Endothelial cell of umbilical vein (primary cell): ENCODE data around the gene NPY1R. TPM values are rescaled to one million over a fixed set of nuclear protein-coding genes. Genes with fewer than 3 reads are reported as not detected.

Source experiments
- BruUV-seq: library from RNA; stranded (reverse); fragments of 400-500 nt; replicated peaks from 2 replicates; lab custom pipeline; 2021; lab: Mats Ljungman, UMichigan
- CTCF ChIA-PET: fragments of 300-600, 350-600 bp; sonication (Branson Sonifier 250); formaldehyde crosslinking; loops from one replicate; lab custom pipeline; 2021; ENCODE audit warnings: antibody characterized with exemption, inconsistent platforms; lab: Charles Lee
- POLR2A ChIA-PET: fragments of 300-600, 350-600 bp; sonication (Branson Sonifier 250); formaldehyde crosslinking; loops from one replicate; lab custom pipeline; 2021; ENCODE audit warnings: antibody characterized with exemption, inconsistent platforms; lab: Charles Lee
- DNase-seq: peaks from one replicate; pipeline ENCODE4 v3.0.0-alpha.2; 2011; ENCODE audit warnings: low read depth, low spot score
- FAIRE-seq: peaks from 2 replicates; lab custom pipeline; 2011; peaks lifted over from hg19 to GRCh38; lab: Jason Lieb, UNC
- H2AFZ ChIP-seq: 2 replicates; pipeline ENCODE4 v1.6.0; 2012; ENCODE audit warnings: low read depth, low read length, control low read depth, inconsistent platforms
- H3K27ac ChIP-seq: 2 replicates; pipeline ENCODE4 v1.5.1; 2011; ENCODE audit warnings: low read depth, mild to moderate bottlenecking, control low read depth, low read length, moderate library complexity; ENCODE audit not compliant: insufficient read depth
- H3K27me3 ChIP-seq, 2 experiments: 2 replicates each; pipeline versions ENCODE4 v1.6.0 to v1.6.1; 2011; ENCODE audit warnings: low read length in 2 of 2, mixed read lengths in 1 of 2; ENCODE audit not compliant: control insufficient read depth in 2 of 2, insufficient read depth in 2 of 2
- H3K36me3 ChIP-seq, 2 experiments: 2 replicates in 1 of 2; 3 replicates in 1 of 2; pipeline ENCODE4 v1.5.1; 2011; ENCODE audit warnings: low read length in 2 of 2, mild to moderate bottlenecking in 1 of 2, moderate library complexity in 1 of 2; ENCODE audit not compliant: control insufficient read depth in 2 of 2, insufficient read depth in 2 of 2; ENCODE audit errors: extremely low read depth in 1 of 2
- H3K4me1 ChIP-seq: 3 replicates; pipeline ENCODE4 v1.5.1; 2011; ENCODE audit warnings: mild to moderate bottlenecking, low read length; ENCODE audit not compliant: control insufficient read depth, insufficient read depth; ENCODE audit errors: extremely low read depth
- H3K4me2 ChIP-seq: 2 replicates; pipeline ENCODE4 v1.6.1; 2011; ENCODE audit warnings: low read length, control low read depth, mixed read lengths; ENCODE audit not compliant: insufficient read depth
- H3K4me3 ChIP-seq, 3 experiments: fragments of 200-600 bp in 1 of 3; sonication (generic), shearing (Covaris generic) in 1 of 3; replicated peaks in 1 of 3; 2 replicates each; pipeline ENCODE4 v1.5.1; 2011 to 2016; ENCODE audit warnings: control low read depth in 3 of 3, low read length in 3 of 3, mild to moderate bottlenecking in 2 of 3, inconsistent platforms in 1 of 3, low read depth in 1 of 3, moderate library complexity in 1 of 3; ENCODE audit not compliant: insufficient read depth in 1 of 3
- H3K79me2 ChIP-seq: 2 replicates; pipeline ENCODE4 v1.6.0; 2012; ENCODE audit warnings: low read length, inconsistent platforms; ENCODE audit not compliant: control insufficient read depth, insufficient read depth
- H3K9ac ChIP-seq: replicated peaks from 2 replicates; pipeline ENCODE3; 2011; ENCODE audit warnings: low read length, control low read depth; ENCODE audit not compliant: insufficient read depth; ENCODE audit errors: extremely low read depth
- H3K9me1 ChIP-seq: replicated peaks from 3 replicates; pipeline ENCODE4 v1.6.0; 2011; ENCODE audit warnings: mild to moderate bottlenecking, low read length; ENCODE audit not compliant: control insufficient read depth, insufficient read depth; ENCODE audit errors: extremely low read depth
- H3K9me3 ChIP-seq: replicated peaks from 2 replicates; pipeline ENCODE4 v1.5.1; 2012; ENCODE audit warnings: low read length, inconsistent platforms; ENCODE audit not compliant: control insufficient read depth, insufficient read depth
- H4K20me1 ChIP-seq: replicated peaks from 2 replicates; pipeline ENCODE3; 2011; ENCODE audit warnings: mild to moderate bottlenecking, low read length; ENCODE audit not compliant: control insufficient read depth, insufficient read depth; ENCODE audit errors: extremely low read depth
- EZH2 ChIP-seq: IDR thresholded peaks from 2 replicates; pipeline ENCODE4 v1.6.1; 2012; ENCODE audit warnings: borderline replicate concordance, low read depth, mild to moderate bottlenecking, moderate library complexity, low read length, inconsistent platforms; ENCODE audit not compliant: severe bottlenecking
- FOS ChIP-seq: IDR thresholded peaks from 2 replicates; pipeline ENCODE4 v1.6.1; 2011; ENCODE audit warnings: mild to moderate bottlenecking, low read length, moderate library complexity, borderline replicate concordance; ENCODE audit not compliant: insufficient read depth
- GATA2 ChIP-seq: IDR thresholded peaks from 2 replicates; pipeline ENCODE4 v1.7.0; 2011; ENCODE audit warnings: low read depth, mild to moderate bottlenecking, moderate library complexity, mixed read lengths, low read length; ENCODE audit not compliant: insufficient read length, insufficient read depth
- POLR2A ChIP-seq: IDR thresholded peaks from 2 replicates; pipeline ENCODE4 v1.6.1; 2012; ENCODE audit warnings: low read depth, mild to moderate bottlenecking, control low read depth, low read length
- dilution Hi-C: fragments of 300-500 bp; cut with MboI; formaldehyde crosslinking; loops from one replicate; pipeline ENCODE4 v1.15.0; 2019; ENCODE audit warnings: low sequenced_read_pairs; ENCODE audit not compliant: extremely low pct_ligation_motif_present
- intact Hi-C: fragments of 100-400 bp; cut with micrococcal nuclease; formaldehyde crosslinking; loops from one replicate; pipeline ENCODE4 v1.10.0; 2022
- polyA plus RNA-seq, 4 experiments: library from polyadenylated mRNA; depleted of rRNA in 3 of 4; stranded (reverse) in 3 of 4; unstranded in 1 of 4; fragments of >200 nt; gene quantifications; 2 replicates each; pipeline versions ENCODE4 v1.2.1 to v1.2.3, GENCODE V29; 2011 to 2012; ENCODE audit warnings: missing spikeins in 1 of 4
- total RNA-seq: library from RNA; stranded (reverse); gene quantifications from 2 replicates; pipeline ENCODE4 v1.2.3, GENCODE V29; 2021

NPY1R gene
- total and polyA plus RNA-seq, 2 donors (not counting 3 experiments of a cell fraction or from before 2014, with no cell fraction given): 0.08 TPM; not detected in 1

GRCh38 chr4:163335384-163335783 lies 3.0 kb upstream of the NPY1R start:
- H3K27ac ChIP-seq: no peak overlapping the region
- intact Hi-C loops (no loop called here), dilution Hi-C loops (no loop called here)
- FAIRE-seq (no peak), DNase-seq (no peak)
- H3K36me3 ChIP-seq: no peaks in the 10 kb centered on the region
- H4K20me1 ChIP-seq: no peaks in the 10 kb centered on the region
- H3K4me3 ChIP-seq: no peak overlapping the region
- no peaks in the 10 kb centered on the region for H3K9me1 ChIP-seq
- peaks cover 19 to 25% of the 10 kb centered on the region in 2 experiments for H3K27me3 ChIP-seq
- peaks cover 6% of the 10 kb centered on the region for H3K4me1 ChIP-seq
- no TSS peak for BruUV-seq
- ChIA-PET POLR2A (no interaction called here), CTCF (no interaction called here)
- H3K9ac ChIP-seq: no peak overlapping the region
- H3K9me3 ChIP-seq: no peaks in the 10 kb centered on the region
- no peaks in the 10 kb centered on the region for H3K79me2 ChIP-seq
- H3K4me2 ChIP-seq: no peak overlapping the region
- TF ChIP-seq POLR2A (no peak), GATA2 (no peak), FOS (no peak)
- H2AFZ ChIP-seq: no peak overlapping the region

GRCh38 chr4:163331629-163332376 lies 593 bp downstream of the NPY1R start:
- no peak for FAIRE-seq
- peak; percentile 24 for DNase-seq
- Histone ChIP-seq H3K79me2 (no peaks in the 10 kb centered on the region), H4K20me1 (no peaks in the 10 kb centered on the region), H3K36me3 (no peaks in the 10 kb centered on the region), H2AFZ (peak overlapping the region; percentile 56), H3K9ac (no peak overlapping the region), H3K27me3 (peaks cover 21 to 29% of the 10 kb centered on the region in 2 experiments), H3K4me3 (peak overlapping the region in 2 of 3 experiments; percentile 39 to 42), H3K27ac (no peak overlapping the region), H3K4me2 (peak overlapping the region; percentile 66), H3K9me1 (no peaks in the 10 kb centered on the region), H3K4me1 (peaks cover 6% of the 10 kb centered on the region), H3K9me3 (no peaks in the 10 kb centered on the region)
- BruUV-seq: no TSS peak
- no peak for TF ChIP-seq POLR2A
- peak; percentile 78 for TF ChIP-seq EZH2
- ChIA-PET CTCF (interaction anchor here (1.0 to 6.0 kb wide), 11 partner anchors 8 to 1163 kb away, joined by 3 to 108 read pairs (median 8); no protein-coding TSS in a partner anchor), POLR2A (interaction anchor here (1.5 kb wide), 1 partner anchor 162 kb away, joined by 3 read pairs; no protein-coding TSS in a partner anchor)
- dilution Hi-C loops (no loop called here), intact Hi-C loops (loop anchor here (1.0 to 2.0 kb wide), 4 partner anchors 165 to 284 kb away; partner anchors contain the start of gene NAF1)
